Measurements from ENCODE around the gene DPP6.

DPP6 gene

GRCh38 chr7:154905146-154905545, 852.9 kb downstream of the DPP6 start:
- DNase-seq: no peak

DNA sequence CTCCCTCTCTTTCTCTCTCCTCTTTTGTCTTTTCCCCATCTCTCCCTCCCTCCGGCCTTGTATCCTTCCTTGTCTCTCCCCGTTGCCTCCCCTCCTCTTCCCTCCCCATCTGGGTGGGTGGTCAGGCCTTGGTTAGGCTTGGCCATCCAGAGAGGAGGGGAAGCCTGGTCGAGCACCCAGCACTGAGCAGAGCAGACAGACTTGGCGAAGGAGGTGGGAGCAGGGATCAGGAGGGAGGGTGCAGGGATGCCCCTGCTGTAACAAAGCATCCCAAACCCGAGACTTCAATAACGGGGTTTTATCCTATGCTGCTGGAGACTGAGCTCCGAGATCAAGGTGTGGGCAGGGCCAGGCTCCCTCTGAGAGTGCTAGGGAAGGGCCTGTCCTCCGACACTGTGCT, 853.4 kb downstream of the DPP6 start:
- DNase-seq: no peak

GRCh38 chr7:154906201-154906600, 854.0 kb downstream of the DPP6 start:
- DNase-seq: no peak

DNA sequence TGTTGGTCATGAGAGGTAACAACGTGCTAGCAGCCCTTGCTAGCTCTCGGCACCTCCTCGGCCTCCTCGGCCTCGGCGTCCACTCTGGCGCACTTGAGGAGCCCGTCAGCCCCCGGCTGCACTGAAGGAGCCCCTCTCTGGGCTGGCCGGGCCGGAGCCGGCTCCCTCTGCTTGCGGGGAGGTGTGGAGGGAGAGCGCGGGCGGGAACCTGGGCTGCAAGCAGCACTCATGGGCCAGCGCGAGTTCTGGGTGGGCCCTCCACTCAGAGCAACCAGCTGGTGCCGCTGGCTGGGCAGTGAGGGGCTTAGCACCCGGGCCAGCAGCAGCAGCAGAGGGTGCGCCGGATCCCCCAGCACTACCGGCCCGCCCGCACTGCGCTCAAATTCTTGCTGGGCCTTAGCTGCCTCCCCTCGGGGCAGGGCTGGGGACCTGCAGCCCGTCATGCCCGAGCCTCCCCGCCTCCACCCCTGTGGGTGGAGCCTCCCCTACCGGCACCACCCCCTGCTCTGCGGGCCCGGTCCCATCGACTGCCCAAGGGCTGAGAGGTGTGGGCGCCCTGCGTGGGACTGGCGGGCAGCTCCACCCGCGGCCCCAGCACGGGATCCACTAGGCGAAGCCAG, 854.6 kb downstream of the DPP6 start:
- DNase-seq: no peak

- DNase-seq: no peak
Observed at GRCh38 chr7:154907651-154908620, 855.7 kb downstream of the DPP6 start.

- DNase-seq: no peak
Observed at GRCh38 chr7:154909241-154910105, 857.3 kb downstream of the DPP6 start.

- DNase-seq: no peak
Observed at GRCh38 chr7:154910125-154910524, 857.9 kb downstream of the DPP6 start.

GRCh38 chr7:154910977-154911376, 858.8 kb downstream of the DPP6 start:
- no peak for DNase-seq

- DNase-seq: no peak
Observed at GRCh38 chr7:154911411-154911810, 859.2 kb downstream of the DPP6 start.

DNA sequence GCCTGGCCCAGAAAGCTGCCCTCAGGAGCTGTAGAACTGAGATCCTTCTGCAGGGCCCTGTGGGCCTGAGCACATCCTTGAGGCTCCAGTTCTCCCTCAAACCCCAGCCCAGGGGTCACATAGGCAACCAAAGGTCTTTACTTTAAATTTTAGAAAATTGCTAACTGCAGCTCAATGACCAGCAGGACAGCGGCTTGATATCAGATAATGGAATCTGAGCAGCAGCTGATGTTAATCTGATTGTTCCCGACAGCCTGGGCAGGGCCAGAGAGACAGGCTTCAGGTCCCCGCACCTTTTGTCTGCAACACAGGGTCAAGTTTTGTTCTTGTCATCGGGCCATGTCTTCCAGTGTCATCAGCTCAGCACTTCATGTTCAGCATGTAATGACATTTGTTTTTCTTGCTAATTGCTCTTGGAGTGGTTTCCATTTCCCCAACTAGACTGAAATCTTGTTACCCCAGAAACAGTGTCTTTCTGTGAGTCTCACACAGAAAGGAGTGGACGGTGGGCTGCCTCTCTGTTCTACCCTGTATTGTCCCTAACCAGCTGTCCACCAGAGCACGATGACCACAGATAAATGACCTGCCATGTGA, 859.8 kb downstream of the DPP6 start:
- no peak for DNase-seq

GRCh38 chr7:154912871-154913637, 860.9 kb downstream of the DPP6 start:
- DNase-seq: no peak

DNA sequence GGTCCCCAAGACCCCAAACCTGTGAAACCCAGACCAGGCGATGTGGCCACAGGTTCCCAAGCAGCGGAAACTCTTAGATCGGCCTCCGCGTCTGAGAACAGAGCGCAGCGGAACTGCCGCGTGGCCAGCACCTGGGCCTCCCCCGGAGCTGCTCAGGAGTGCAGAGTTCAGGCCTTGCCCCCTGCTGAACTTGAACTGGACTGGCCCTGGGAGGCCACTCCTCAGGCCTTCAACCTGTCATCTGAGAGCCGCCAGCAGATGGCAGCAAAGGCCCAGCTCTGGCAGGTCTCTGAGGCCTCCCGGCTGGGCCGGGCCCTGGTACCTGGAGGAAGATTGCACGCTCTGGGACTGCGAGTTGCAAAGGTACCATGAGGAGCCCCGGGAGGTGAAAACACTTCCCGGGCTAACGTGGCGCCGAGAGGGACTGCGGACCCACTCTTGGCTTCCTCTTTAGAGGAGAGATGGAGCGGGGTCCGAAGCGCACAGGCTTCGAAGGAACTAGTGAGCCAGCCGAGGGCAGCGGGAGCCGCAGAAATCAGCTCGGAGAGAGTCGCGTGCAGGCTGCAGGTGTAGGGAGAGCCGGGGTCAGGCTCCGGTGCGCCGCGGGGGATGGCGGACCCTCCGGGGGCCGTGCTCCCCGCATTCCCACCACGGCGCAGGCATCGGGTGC, 861.6 kb downstream of the DPP6 start:
- DNase-seq: peak; percentile 32

GRCh38 chr7:154914308-154914995, 862.3 kb downstream of the DPP6 start:
- DNase-seq: no peak

DNA sequence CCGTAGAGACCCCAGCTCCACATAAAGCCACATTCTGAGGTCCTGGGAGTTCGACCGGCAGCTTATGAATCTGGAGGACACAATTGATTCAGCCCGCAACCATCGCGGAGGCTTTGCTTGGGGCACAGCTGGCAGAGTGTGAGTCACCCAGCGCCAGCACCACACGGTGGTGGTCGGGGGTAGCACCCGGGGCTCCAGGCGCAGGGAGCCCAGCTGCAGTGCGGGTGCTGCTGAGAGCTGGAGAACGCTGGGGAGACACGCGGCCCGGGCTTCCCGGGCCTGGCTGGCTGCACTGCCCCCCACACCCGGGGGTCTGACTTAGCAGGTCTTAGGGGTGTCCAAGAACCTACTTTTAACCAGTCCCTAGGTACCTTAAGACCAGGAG, 862.8 kb downstream of the DPP6 start:
- DNase-seq: no peak

DNA sequence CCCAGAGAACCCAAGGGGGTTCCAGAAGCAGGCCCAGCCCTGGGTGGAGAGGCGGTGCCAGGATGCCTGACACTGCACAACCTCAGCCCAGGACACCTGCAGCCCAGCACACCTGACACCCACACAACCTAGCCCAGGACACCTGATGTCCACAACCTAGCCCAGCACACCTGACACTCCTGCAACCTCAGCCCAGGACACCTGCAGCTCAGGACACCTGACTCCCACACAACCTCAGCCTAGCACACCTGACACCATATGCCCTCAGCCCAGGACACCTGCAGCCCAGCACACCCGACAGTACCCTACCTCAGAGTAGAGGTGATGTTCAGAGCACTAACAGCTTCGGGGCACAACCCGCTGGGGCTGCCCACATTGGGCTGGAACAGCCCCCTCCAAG, 863.4 kb downstream of the DPP6 start:
- DNase-seq: no peak

GRCh38 chr7:154916381-154916780, 864.2 kb downstream of the DPP6 start:
- DNase-seq: no peak

DNA sequence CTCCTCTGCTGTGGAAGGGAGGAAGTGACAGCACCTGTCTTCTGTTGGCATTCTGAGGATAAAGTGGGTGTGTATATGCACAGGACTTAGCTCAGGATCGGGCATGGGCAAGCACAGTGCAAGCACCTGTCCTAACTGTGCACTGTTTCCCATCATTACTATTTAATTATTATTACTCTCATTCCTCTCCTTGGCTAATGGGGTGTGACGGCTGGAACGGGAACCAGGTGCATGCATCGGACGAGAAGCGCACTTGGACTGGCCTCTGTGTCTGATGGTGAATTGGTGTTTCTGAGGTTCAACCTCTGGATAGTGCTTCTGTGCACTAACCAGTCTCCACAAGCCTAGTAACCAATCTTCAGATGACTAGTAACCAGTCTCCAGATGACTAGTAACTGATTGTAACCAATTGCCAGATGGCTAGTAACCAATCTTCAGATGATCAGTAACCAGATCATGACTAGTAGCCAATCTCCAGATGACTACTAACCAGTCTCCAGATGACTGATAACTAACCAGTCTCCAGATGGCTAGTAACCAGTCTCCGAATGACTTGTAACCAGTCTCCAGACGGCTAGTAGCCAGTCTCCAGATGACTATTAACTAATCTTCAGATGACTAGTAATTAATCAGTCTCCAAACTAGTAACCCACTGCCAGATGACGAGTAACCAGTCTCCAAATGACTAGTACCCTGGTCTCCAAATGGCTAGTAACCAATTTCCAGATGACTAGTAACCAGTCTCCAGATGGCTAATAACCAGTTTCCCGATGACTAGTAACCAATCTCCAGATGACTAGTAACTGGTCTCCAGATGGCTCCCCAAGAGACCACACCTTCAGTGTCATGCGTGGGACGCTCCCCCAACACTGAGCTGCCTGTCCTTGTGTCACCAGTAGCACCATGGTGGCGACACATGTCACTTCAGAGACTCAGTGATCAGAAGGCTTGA, 864.9 kb downstream of the DPP6 start:
- DNase-seq: no peak

DNA sequence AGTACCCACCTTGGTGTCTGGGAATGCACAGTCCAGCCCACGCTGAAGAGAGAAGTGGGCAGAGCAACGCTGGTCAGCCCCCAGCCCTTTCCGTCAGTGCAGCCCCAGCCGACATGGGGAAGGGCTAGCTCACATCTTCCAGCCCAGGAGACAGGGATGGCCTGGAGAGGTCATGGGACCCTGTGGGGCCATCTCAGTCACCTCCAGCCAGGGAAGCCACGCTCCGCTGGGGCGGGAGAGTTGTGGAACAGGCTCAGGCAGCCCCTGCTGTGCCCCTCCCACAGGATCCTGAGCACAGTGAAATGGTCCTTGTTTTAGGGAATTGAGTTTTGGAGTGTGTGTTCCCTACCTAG, 865.6 kb downstream of the DPP6 start:
- DNase-seq: no peak

- DNase-seq: no peak
Observed at GRCh38 chr7:154918266-154918665, 866.1 kb downstream of the DPP6 start.

DNA sequence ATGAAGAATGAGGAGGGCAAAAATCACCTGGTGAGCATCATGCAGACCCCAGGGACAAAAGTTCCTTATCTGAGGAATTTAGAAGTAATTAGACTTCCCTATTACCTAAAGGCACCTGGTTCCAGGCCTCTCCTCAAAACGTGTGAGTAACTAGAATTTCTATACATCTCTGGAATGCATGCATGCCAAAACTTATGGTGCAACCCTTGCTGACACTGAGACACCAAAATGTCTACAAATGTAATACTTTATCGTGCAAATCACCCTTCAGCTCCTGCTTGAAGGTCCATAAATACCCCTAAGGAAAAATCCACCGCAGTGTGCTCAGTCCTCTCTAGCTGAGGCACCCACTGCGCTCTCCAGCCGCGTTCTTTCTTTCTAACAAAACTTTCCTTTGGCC, 866.5 kb downstream of the DPP6 start:
- no peak for DNase-seq
